GM18909 (cell line): ENCODE data around the gene HOXA9.

ENCODE experiments used
- ATAC-seq: cut with Tn5 transposase; IDR thresholded peaks from one replicate; pipeline ENCODE4 v1.9.1; 2021; ENCODE audit warnings: mild to moderate bottlenecking; ENCODE audit not compliant: unreplicated experiment, poor library complexity

The HOXA9 gene

GRCh38 chr7:27131390-27131819, 33.9 kb downstream of the HOXA9 start:
- ATAC-seq = no peak

GRCh38 chr7:27130540-27131389, 34.6 kb downstream of the HOXA9 start, which contains the start of gene HOXA4:
Gene HOXA4, minus strand, starts transcription at chr7:27130757. Its CDS starts 24 bp downstream, at chr7:27130733.
- no peak for ATAC-seq

GRCh38 chr7:27129729-27130539, 35.4 kb downstream of the HOXA9 start:
- ATAC-seq = no peak

- ATAC-seq = no peak
Observed at GRCh38 chr7:27128776-27129728, 36.3 kb downstream of the HOXA9 start.

- ATAC-seq = no peak
Observed at GRCh38 chr7:27128034-27128433, 37.3 kb downstream of the HOXA9 start.

- no peak for ATAC-seq
Observed at GRCh38 chr7:27126596-27127327, 38.6 kb downstream of the HOXA9 start.

- no peak for ATAC-seq
Observed at GRCh38 chr7:27125986-27126394, 39.3 kb downstream of the HOXA9 start.

GRCh38 chr7:27124902-27125689, 40.2 kb downstream of the HOXA9 start:
- no peak for ATAC-seq

GRCh38 chr7:27124096-27124901, 41.0 kb downstream of the HOXA9 start:
- ATAC-seq = no peak

GRCh38 chr7:27123477-27124053, 41.8 kb downstream of the HOXA9 start:
- no peak for ATAC-seq

GRCh38 chr7:27123007-27123476, 42.3 kb downstream of the HOXA9 start:
- ATAC-seq = no peak

- ATAC-seq = no peak
Observed at GRCh38 chr7:27122077-27122910, 43.0 kb downstream of the HOXA9 start.

- ATAC-seq = no peak
Observed at GRCh38 chr7:27121684-27122076, 43.7 kb downstream of the HOXA9 start.

GRCh38 chr7:27119412-27119911, 45.9 kb downstream of the HOXA9 start:
- ATAC-seq = no peak

GRCh38 chr7:27118580-27118979, 46.8 kb downstream of the HOXA9 start:
- no peak for ATAC-seq

- ATAC-seq = no peak
Observed at GRCh38 chr7:27117887-27118491, 47.3 kb downstream of the HOXA9 start.
